DOHH2 (cell line): Measurements from ENCODE around the gene SRP68.

ENCODE experiments used
- CTCF ChIP-seq: fragments of 200-600 bp; sonication (generic); IDR thresholded peaks from one replicate; pipeline ENCODE4 v1.5.1; 2014; ENCODE audit warnings: antibody characterized with exemption, mild to moderate bottlenecking, low read depth, low read length; ENCODE audit not compliant: poor library complexity, severe bottlenecking
- EZH2phosphoT487 ChIP-seq: fragments of 200-600 bp; sonication (generic); IDR thresholded peaks from 2 replicates; pipeline ENCODE4 v1.6.1; 2017; ENCODE audit warnings: borderline replicate concordance, mild to moderate bottlenecking, antibody characterized with exemption, low read length, moderate library complexity, mixed read lengths

GRCh38 chr17:76080768-76081287 lies 8.5 kb upstream of the SRP68 start:
- no peak for TF ChIP-seq CTCF
- no peak for TF ChIP-seq EZH2phosphoT487
